HG03139 (cell line): ENCODE data around the gene BTBD1.
"Not testable (repeated sequence)": the region's sequence is repeated elsewhere in the genome, so short reads cannot be mapped to it uniquely, and the experiment has no call there.

Experiments
- ATAC-seq: cut with Tn5 transposase; IDR thresholded peaks from one replicate; pipeline ENCODE4 v1.9.1; 2021; ENCODE audit not compliant: unreplicated experiment

BTBD1 gene

GRCh38 chr15:83098079-83098478 lies 31.0 kb upstream of the BTBD1 start:
- no peak for ATAC-seq

GRCh38 chr15:83094583-83094982 lies 27.5 kb upstream of the BTBD1 start:
- no peak for ATAC-seq

GRCh38 chr15:83092309-83092976 lies 25.4 kb upstream of the BTBD1 start:
- peak; percentile 88 for ATAC-seq

- ATAC-seq: not testable (repeated sequence)
Measured at GRCh38 chr15:83091965-83092308, 24.9 kb upstream of the BTBD1 start.

- ATAC-seq: no peak
Measured at GRCh38 chr15:83090465-83090864, 23.4 kb upstream of the BTBD1 start.

- no peak for ATAC-seq
Measured at GRCh38 chr15:83088876-83089275, 21.8 kb upstream of the BTBD1 start.

GRCh38 chr15:83087576-83087975 lies 20.5 kb upstream of the BTBD1 start:
- ATAC-seq: no peak

- ATAC-seq: not testable (repeated sequence)
Measured at GRCh38 chr15:83085864-83086552, 19.0 kb upstream of the BTBD1 start.

- ATAC-seq: not testable (repeated sequence)
Measured at GRCh38 chr15:83085461-83085860, 18.4 kb upstream of the BTBD1 start.

GRCh38 chr15:83082730-83083386 lies 15.8 kb upstream of the BTBD1 start:
- no peak for ATAC-seq

GRCh38 chr15:83081256-83082014 lies 14.4 kb upstream of the BTBD1 start:
- ATAC-seq: no peak

- ATAC-seq: no peak
Measured at GRCh38 chr15:83078712-83079111, 11.7 kb upstream of the BTBD1 start.

GRCh38 chr15:83077491-83078230 lies 10.6 kb upstream of the BTBD1 start:
- no peak for ATAC-seq

- ATAC-seq: not testable (repeated sequence)
Measured at GRCh38 chr15:83069211-83069642, 2.2 kb upstream of the BTBD1 start.

GRCh38 chr15:83068054-83068453 lies 1.0 kb upstream of the BTBD1 start:
- no peak for ATAC-seq

GRCh38 chr15:83067638-83067962 lies 548 bp upstream of the BTBD1 start:
- no peak for ATAC-seq

GRCh38 chr15:83066034-83066733 lies 868 bp downstream of the BTBD1 start:
- no peak for ATAC-seq

- ATAC-seq: no peak
Measured at GRCh38 chr15:83065431-83065830, 1.6 kb downstream of the BTBD1 start.

- no peak for ATAC-seq
Measured at GRCh38 chr15:83064859-83065258, 2.2 kb downstream of the BTBD1 start.

GRCh38 chr15:83063551-83063950 lies 3.5 kb downstream of the BTBD1 start:
- no peak for ATAC-seq
